GM12874 (cell line): ENCODE measurements around the gene ZNF22.

Experiments used
- TF ChIP-seq, protein P1 (sequence below): IDR thresholded peaks from 2 replicates; pipeline ENCODE4 v1.5.1; 2011; ENCODE audit warnings: low read depth, mild to moderate bottlenecking, control low read depth, low read length, moderate library complexity; ENCODE audit not compliant: insufficient read depth

ZNF22 gene

DNA sequence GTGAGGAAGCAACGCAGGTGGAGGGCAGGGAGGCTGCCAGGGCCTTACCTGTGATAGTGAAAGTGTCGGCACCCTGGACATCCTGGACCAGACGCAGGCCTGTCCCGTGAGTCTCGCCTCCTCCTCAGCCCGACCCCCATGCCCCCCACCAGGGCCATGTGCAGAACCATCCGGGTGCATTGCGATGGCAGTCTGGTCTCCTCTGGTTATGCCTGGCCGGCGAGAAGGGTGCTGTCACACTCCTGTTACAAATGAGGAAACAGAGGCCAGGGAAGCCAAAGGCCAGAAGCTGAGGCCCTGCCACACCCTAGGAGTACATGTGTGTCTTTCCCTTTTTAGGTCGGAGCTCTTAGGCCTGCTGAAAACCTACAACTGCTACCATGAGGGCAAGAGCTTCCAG lies 29.3 kb upstream of the ZNF22 start:
- TF ChIP-seq, protein P1, sequence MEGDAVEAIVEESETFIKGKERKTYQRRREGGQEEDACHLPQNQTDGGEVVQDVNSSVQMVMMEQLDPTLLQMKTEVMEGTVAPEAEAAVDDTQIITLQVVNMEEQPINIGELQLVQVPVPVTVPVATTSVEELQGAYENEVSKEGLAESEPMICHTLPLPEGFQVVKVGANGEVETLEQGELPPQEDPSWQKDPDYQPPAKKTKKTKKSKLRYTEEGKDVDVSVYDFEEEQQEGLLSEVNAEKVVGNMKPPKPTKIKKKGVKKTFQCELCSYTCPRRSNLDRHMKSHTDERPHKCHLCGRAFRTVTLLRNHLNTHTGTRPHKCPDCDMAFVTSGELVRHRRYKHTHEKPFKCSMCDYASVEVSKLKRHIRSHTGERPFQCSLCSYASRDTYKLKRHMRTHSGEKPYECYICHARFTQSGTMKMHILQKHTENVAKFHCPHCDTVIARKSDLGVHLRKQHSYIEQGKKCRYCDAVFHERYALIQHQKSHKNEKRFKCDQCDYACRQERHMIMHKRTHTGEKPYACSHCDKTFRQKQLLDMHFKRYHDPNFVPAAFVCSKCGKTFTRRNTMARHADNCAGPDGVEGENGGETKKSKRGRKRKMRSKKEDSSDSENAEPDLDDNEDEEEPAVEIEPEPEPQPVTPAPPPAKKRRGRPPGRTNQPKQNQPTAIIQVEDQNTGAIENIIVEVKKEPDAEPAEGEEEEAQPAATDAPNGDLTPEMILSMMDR: no peak

GRCh38 chr10:44971935-44972757 lies 28.6 kb upstream of the ZNF22 start:
- TF ChIP-seq, protein P1: no peak

GRCh38 chr10:44972874-44973306 lies 27.8 kb upstream of the ZNF22 start:
- TF ChIP-seq, protein P1: no peak

DNA sequence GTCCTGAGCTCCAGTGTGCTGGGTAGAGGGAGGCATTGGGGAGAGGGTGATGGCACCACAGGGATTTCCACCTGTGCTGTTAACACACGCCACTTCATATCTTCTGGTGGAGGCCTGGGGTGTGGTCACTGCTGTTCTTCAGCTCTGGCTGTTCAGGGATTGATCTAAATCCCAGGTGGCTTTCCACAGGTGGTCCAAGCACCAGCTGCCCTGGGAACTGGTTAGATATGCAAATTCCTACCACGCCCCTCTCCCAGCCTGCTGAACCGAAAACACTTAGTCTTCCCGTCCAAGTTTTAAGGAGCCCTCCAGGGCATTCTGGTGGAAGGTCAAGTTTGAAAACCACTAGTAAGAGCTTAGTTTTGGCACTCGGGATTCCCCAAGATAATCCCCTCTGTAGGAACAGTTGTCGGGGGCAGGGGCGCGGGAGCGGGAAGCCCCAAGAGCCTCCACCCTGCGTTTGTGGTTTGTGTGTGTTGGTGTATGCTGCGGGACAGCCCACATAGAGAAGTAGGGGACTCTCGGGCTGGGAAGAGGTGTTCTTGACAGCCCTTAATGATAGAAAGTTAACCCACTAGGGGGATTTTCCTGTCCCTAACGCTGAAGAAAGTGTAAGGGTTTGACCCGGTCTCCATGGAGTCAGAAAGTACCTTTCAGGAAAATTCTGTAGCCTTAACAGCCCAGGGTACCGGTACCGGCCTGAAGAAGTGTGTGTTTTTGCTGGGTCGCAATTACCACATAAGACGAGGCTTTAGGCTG lies 27.2 kb upstream of the ZNF22 start:
- TF ChIP-seq, protein P1: no peak

GRCh38 chr10:44974082-44974627 lies 26.6 kb upstream of the ZNF22 start:
- TF ChIP-seq, protein P1: no peak

DNA sequence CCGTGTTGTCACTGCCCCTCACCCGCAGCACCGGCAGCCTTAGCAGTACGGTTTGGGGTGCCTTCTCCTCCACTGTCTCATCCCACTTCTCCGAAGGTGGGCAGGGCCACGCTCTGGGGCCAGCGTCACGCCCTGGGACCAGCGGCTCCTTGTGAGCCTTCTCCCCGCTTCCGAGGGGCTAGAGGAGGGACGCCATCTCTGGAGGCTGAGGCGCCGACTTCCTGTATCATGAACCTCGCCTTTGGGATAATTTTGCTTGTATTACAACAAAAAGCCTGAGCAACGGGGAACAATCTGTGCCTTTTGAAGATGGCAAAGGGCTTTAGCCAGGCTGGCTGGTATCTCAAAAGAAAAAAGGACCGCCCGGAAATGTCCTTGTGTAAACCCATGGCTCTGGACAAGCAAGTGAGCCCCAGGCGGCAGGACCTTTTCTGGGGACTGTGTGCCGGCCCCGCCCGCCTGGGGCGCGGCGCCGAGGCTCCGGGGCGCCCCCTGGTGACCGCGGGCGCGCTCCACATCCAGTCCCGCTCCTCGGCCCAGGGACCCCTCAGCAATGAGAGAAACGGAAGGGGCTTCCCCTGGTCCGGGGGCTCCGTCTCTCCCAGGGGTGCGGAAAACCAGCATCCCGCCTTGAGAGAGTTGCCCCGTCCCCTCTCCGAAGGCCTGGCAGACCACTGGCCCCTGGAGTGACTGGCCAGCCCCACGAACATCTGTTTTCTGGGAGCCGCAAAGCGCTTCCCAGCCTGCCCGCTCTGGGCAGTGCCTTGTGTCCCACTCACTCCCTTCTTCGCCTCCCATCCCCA lies 25.9 kb upstream of the ZNF22 start:
- TF ChIP-seq, protein P1: peak; percentile 94
